HEK293 (cell line): Measurements from ENCODE around the gene SAMD14.

Experiments used
- CTCF ChIA-PET: fragments of 350-600 bp; formaldehyde crosslinking; extraction: SDS; loops from one replicate; lab custom pipeline; 2021; ENCODE audit warnings: antibody characterized with exemption; lab: Yijun Ruan, JAX
- POLR2A ChIA-PET: fragments of 300-600 bp; formaldehyde crosslinking; extraction: SDS; loops from one replicate; lab custom pipeline; 2020; ENCODE audit warnings: antibody characterized with exemption, inconsistent platforms; lab: Yijun Ruan, JAX
- H3K27ac ChIP-seq: fragments of 200-500 bp; sonication (Bioruptor generic); 2 replicates; pipeline ENCODE4 v1.5.1; 2014; ENCODE audit warnings: low read depth, low read length, control low read depth, inconsistent platforms; ENCODE audit errors: extremely low read depth
- H3K36me3 ChIP-seq, 2 experiments: fragments of 200-500 bp in 1 of 2; sonication (Bioruptor generic) in 1 of 2; 1 replicate in 1 of 2; 2 replicates in 1 of 2; pipeline ENCODE4 v1.5.1; 2014 to 2017; ENCODE audit warnings: inconsistent platforms in 2 of 2, low read length in 2 of 2; ENCODE audit not compliant: control insufficient read depth in 2 of 2, insufficient read depth in 1 of 2
- H3K4me1 ChIP-seq: fragments of 200-500 bp; sonication (Bioruptor generic); 2 replicates; pipeline ENCODE4 v1.5.1; 2014; ENCODE audit warnings: mild to moderate bottlenecking, low read length, inconsistent platforms; ENCODE audit not compliant: control insufficient read depth, insufficient read depth
- H3K4me3 ChIP-seq: 2 replicates; pipeline ENCODE4 v1.5.1; 2011; ENCODE audit warnings: low read depth, mild to moderate bottlenecking, control low read depth, low read length, moderate library complexity
- H3K9me3 ChIP-seq: fragments of 200-500 bp; sonication (Bioruptor generic); 2 replicates; pipeline ENCODE4 v1.5.1; 2014; ENCODE audit warnings: low read depth, low read length, inconsistent platforms; ENCODE audit not compliant: control insufficient read depth, insufficient read depth
- BCL11B ChIP-seq: fragments of 450-650 bp; formaldehyde crosslinking; IDR thresholded peaks from 2 replicates; pipeline ENCODE4 v1.5.1; 2016; ENCODE audit warnings: low read depth, missing biosample characterization, missing genetic modification characterization
- GLI4 ChIP-seq: fragments of 450-650 bp; formaldehyde crosslinking; IDR thresholded peaks from 2 replicates; pipeline ENCODE4 v1.5.1; 2016; ENCODE audit warnings: missing biosample characterization, missing genetic modification characterization
- MYNN ChIP-seq: fragments of 450-650 bp; formaldehyde crosslinking; IDR thresholded peaks from 2 replicates; pipeline ENCODE4 v1.5.1; 2016; ENCODE audit warnings: missing biosample characterization, missing genetic modification characterization, borderline replicate concordance
- PRDM10 ChIP-seq: fragments of 450-650 bp; formaldehyde crosslinking; IDR thresholded peaks from 2 replicates; pipeline ENCODE4 v1.5.1; 2016; ENCODE audit warnings: missing biosample characterization, missing genetic modification characterization
- PRDM6 ChIP-seq: fragments of 450-650 bp; formaldehyde crosslinking; IDR thresholded peaks from 2 replicates; pipeline ENCODE4 v1.5.1; 2017; ENCODE audit warnings: missing biosample characterization, missing genetic modification characterization
- RBAK ChIP-seq: fragments of 450-650 bp; formaldehyde crosslinking; IDR thresholded peaks from 2 replicates; pipeline ENCODE4 v1.5.1; 2016; ENCODE audit warnings: missing biosample characterization, missing genetic modification characterization
- SETDB1 ChIP-seq: IDR thresholded peaks from one replicate; pipeline ENCODE4 v1.6.1; 2017; ENCODE audit warnings: mild to moderate bottlenecking, low read length, moderate library complexity, mixed read lengths; ENCODE audit not compliant: insufficient read length
- SP3 ChIP-seq: fragments of 450-650 bp; formaldehyde crosslinking; IDR thresholded peaks from 2 replicates; pipeline ENCODE4 v1.5.1; 2016; ENCODE audit warnings: missing biosample characterization, missing genetic modification characterization
- TRIM28 ChIP-seq: IDR thresholded peaks from 2 replicates; pipeline ENCODE4 v1.6.1; 2011; ENCODE audit warnings: low read length, control low read depth, borderline replicate concordance
- ZFHX2 ChIP-seq: fragments of 450-650 bp; formaldehyde crosslinking; conservative IDR thresholded peaks from 2 replicates; pipeline ENCODE4 v1.5.1; 2016; ENCODE audit warnings: missing biosample characterization, missing genetic modification characterization
- ZNF132 ChIP-seq: fragments of 450-650 bp; formaldehyde crosslinking; IDR thresholded peaks from 2 replicates; pipeline ENCODE4 v1.5.1; 2017; ENCODE audit warnings: missing biosample characterization, missing genetic modification characterization, borderline replicate concordance
- ZNF174 ChIP-seq: fragments of 450-650 bp; formaldehyde crosslinking; IDR thresholded peaks from 2 replicates; pipeline ENCODE4 v1.5.0; 2017; ENCODE audit warnings: missing biosample characterization, mild to moderate bottlenecking, missing genetic modification characterization
- ZNF391 ChIP-seq: fragments of 450-650 bp; formaldehyde crosslinking; IDR thresholded peaks from 2 replicates; pipeline ENCODE4 v1.5.1; 2016; ENCODE audit warnings: low read depth, missing biosample characterization, missing genetic modification characterization, borderline replicate concordance
- ZNF423 ChIP-seq: fragments of 450-650 bp; formaldehyde crosslinking; IDR thresholded peaks from 2 replicates; pipeline ENCODE4 v1.5.1; 2016; ENCODE audit warnings: missing biosample characterization, missing genetic modification characterization
- ZNF660 ChIP-seq: fragments of 450-650 bp; IDR thresholded peaks from 2 replicates; pipeline ENCODE4 v1.5.1; 2018; ENCODE audit warnings: missing biosample characterization, mild to moderate bottlenecking, missing genetic modification characterization
- ZNF785 ChIP-seq: fragments of 450-650 bp; formaldehyde crosslinking; IDR thresholded peaks from 2 replicates; pipeline ENCODE4 v1.5.1; 2016; ENCODE audit warnings: missing biosample characterization, missing genetic modification characterization
- ZSCAN4 ChIP-seq: fragments of 450-650 bp; formaldehyde crosslinking; IDR thresholded peaks from 2 replicates; pipeline ENCODE4 v1.5.1; 2017; ENCODE audit warnings: missing biosample characterization, missing genetic modification characterization

Gene SAMD14

GRCh38 chr17:50155115-50155819 lies 25.3 kb upstream of the SAMD14 start:
- no peak overlapping the region for H3K4me3 ChIP-seq
- no peak overlapping the region for H3K27ac ChIP-seq
- H3K9me3 ChIP-seq = no peaks in the 10 kb centered on the region
- H3K36me3 ChIP-seq = no peaks in the 10 kb centered on the region
- TF ChIP-seq BCL11B (tag by site-specific recombination) (no peak), SP3 (tag by site-specific recombination) (peak; percentile 56), MYNN (0 out of 2 replicates have a peak, but pooled peaks have one; percentile 31)
- POLR2A ChIA-PET = no interaction called here
- CTCF ChIA-PET = interaction anchor here (1.0 to 6.7 kb wide), 8 partner anchors 7 to 61 kb away, joined by 3 to 41 read pairs (median 4); partner anchors contain the start of genes COL1A1 and PDK2
- peaks cover 3% of the 10 kb centered on the region; the same call in 1 of the 2 replicates for H3K4me1 ChIP-seq

GRCh38 chr17:50154604-50155003 lies 24.6 kb upstream of the SAMD14 start:
- H3K4me1 ChIP-seq = peaks cover 3% of the 10 kb centered on the region; the same call in 1 of the 2 replicates
- no peaks in the 10 kb centered on the region for H3K9me3 ChIP-seq
- no peak for TF ChIP-seq TRIM28
- no peak for TF ChIP-seq ZNF785 (tag by site-specific recombination)
- no peak for TF ChIP-seq ZNF174 (tag by site-specific recombination)
- no peak for TF ChIP-seq RBAK (tag by site-specific recombination)
- no peak for TF ChIP-seq ZNF423 (tag by site-specific recombination)
- no peak for TF ChIP-seq ZFHX2
- TF ChIP-seq PRDM10 (tag by site-specific recombination) = no peak
- no peak for TF ChIP-seq SETDB1
- no peak for TF ChIP-seq PRDM6 (tag by site-specific recombination)
- no peak for TF ChIP-seq ZNF391 (tag by site-specific recombination)
- TF ChIP-seq ZSCAN4 (tag by site-specific recombination) = no peak
- no peak for TF ChIP-seq ZNF660
- no peak for TF ChIP-seq GLI4 (tag by site-specific recombination)
- TF ChIP-seq ZNF132 (tag by site-specific recombination) = no peak
- no peaks in the 10 kb centered on the region for H3K36me3 ChIP-seq
- no peak overlapping the region for H3K27ac ChIP-seq
- ChIA-PET POLR2A (no interaction called here), CTCF (interaction anchor here (0.6 to 6.7 kb wide), 6 partner anchors 25 to 61 kb away, joined by 3 to 41 read pairs (median 4); partner anchors contain the start of gene PDK2)
- no peak overlapping the region for H3K4me3 ChIP-seq
